WERI-Rb-1 (cell line): ENCODE measurements around the gene GATA2.

Experiments used
- DNase-seq: peaks from one replicate; pipeline ENCODE4 v3.0.0-alpha.2; 2020
- H3K27ac ChIP-seq: fragments of 250-450 bp; sonication (Bioruptor Pico); 2 replicates; pipeline ENCODE4 v1.5.1; 2020; ENCODE audit warnings: mild to moderate bottlenecking, moderate library complexity
- H3K27me3 ChIP-seq: fragments of 250-450 bp; sonication (Bioruptor Pico); 2 replicates; pipeline ENCODE4 v1.5.1; 2021; ENCODE audit warnings: mild to moderate bottlenecking, low read depth, moderate library complexity; ENCODE audit not compliant: insufficient read depth, severe bottlenecking
- H3K36me3 ChIP-seq: fragments of 250-450 bp; sonication (Bioruptor Pico); 2 replicates; pipeline ENCODE4 v1.5.1; 2020; ENCODE audit warnings: mild to moderate bottlenecking, moderate library complexity
- H3K4me3 ChIP-seq: 2 replicates; pipeline ENCODE4 v1.5.1; 2011; ENCODE audit warnings: low read depth, mild to moderate bottlenecking, control low read depth, low read length
- H3K9me3 ChIP-seq: fragments of 250-450 bp; sonication (Bioruptor Pico); 2 replicates; pipeline ENCODE4 v1.5.1; 2021; ENCODE audit warnings: mild to moderate bottlenecking, moderate library complexity; ENCODE audit not compliant: severe bottlenecking
- CTCF ChIP-seq: IDR thresholded peaks from 2 replicates; pipeline ENCODE4 v1.5.1; 2011; ENCODE audit warnings: low read depth, mild to moderate bottlenecking, control low read depth, inconsistent platforms, low read length

GATA2 gene

GRCh38 chr3:128491691-128491940 is 1.4 kb downstream of the GATA2 start:
- Histone ChIP-seq H3K27ac (no peak overlapping the region), H3K27me3 (peaks cover 100% of the 10 kb centered on the region), H3K36me3 (no peaks in the 10 kb centered on the region), H3K9me3 (no peaks in the 10 kb centered on the region), H3K4me3 (no peak overlapping the region)
- TF ChIP-seq CTCF = no peak
- DNase-seq = no peak

GRCh38 chr3:128490915-128491690 is 1.9 kb downstream of the GATA2 start:
- H3K4me3 ChIP-seq = no peak overlapping the region
- H3K36me3 ChIP-seq = no peaks in the 10 kb centered on the region
- DNase-seq = no peak
- peaks cover 100% of the 10 kb centered on the region for H3K27me3 ChIP-seq
- no peak for TF ChIP-seq CTCF
- H3K9me3 ChIP-seq = no peaks in the 10 kb centered on the region
- no peak overlapping the region for H3K27ac ChIP-seq

- DNase-seq = no peak
- no peak for TF ChIP-seq CTCF
- Histone ChIP-seq H3K4me3 (no peak overlapping the region), H3K27ac (no peak overlapping the region), H3K27me3 (peaks cover 100% of the 10 kb centered on the region), H3K9me3 (no peaks in the 10 kb centered on the region), H3K36me3 (no peaks in the 10 kb centered on the region)
These were observed 2.4 kb downstream of the GATA2 start for GRCh38 chr3:128490650-128490914.

GRCh38 chr3:128489927-128490649 is 2.9 kb downstream of the GATA2 start:
- Histone ChIP-seq H3K4me3 (peak overlapping the region; percentile 29), H3K36me3 (no peaks in the 10 kb centered on the region), H3K27me3 (peaks cover 100% of the 10 kb centered on the region), H3K27ac (no peak overlapping the region), H3K9me3 (no peaks in the 10 kb centered on the region)
- peak; percentile 59 for DNase-seq
- no peak for TF ChIP-seq CTCF

- no peak for DNase-seq
- Histone ChIP-seq H3K4me3 (peak overlapping the region; percentile 29), H3K9me3 (no peaks in the 10 kb centered on the region), H3K27me3 (peaks cover 100% of the 10 kb centered on the region), H3K36me3 (no peaks in the 10 kb centered on the region), H3K27ac (no peak overlapping the region)
- TF ChIP-seq CTCF = no peak
These were observed 3.4 kb downstream of the GATA2 start for GRCh38 chr3:128489674-128489926.
